ENCODE data around the gene TMEM14A.

DNA sequence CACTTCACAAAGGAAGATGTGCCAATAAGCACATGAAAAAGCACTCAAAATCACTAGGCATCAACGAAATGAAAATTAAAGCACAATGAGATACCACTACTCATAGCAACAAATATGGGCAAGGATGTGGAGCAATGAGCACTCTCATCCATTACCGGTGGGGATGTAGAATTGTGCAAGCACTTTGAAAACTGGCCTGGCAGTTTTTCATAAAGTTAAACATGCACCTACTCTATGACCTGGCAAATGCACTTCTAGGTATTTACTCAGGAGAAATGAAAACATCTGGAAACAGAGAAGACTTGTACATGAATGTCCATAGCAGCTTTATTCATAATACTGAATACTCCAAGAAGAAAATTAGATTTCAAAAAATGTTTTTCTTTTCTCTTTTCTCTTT is 34.1 kb upstream of the TMEM14A start:
- TF ChIP-seq, protein P1, sequence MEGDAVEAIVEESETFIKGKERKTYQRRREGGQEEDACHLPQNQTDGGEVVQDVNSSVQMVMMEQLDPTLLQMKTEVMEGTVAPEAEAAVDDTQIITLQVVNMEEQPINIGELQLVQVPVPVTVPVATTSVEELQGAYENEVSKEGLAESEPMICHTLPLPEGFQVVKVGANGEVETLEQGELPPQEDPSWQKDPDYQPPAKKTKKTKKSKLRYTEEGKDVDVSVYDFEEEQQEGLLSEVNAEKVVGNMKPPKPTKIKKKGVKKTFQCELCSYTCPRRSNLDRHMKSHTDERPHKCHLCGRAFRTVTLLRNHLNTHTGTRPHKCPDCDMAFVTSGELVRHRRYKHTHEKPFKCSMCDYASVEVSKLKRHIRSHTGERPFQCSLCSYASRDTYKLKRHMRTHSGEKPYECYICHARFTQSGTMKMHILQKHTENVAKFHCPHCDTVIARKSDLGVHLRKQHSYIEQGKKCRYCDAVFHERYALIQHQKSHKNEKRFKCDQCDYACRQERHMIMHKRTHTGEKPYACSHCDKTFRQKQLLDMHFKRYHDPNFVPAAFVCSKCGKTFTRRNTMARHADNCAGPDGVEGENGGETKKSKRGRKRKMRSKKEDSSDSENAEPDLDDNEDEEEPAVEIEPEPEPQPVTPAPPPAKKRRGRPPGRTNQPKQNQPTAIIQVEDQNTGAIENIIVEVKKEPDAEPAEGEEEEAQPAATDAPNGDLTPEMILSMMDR (IDR thresholded peaks at IDR 0.05): no peak
- TF ChIP-seq POLR2A (IDR thresholded peaks at IDR 0.05): no peak

Data from testis (tissue), 2 donors.